Measurements from ENCODE around the gene CDH2. TPM values are rescaled to one million over a fixed set of nuclear protein-coding genes. Genes with fewer than 3 reads are reported as not detected.

CDH2 gene
- total RNA-seq, 1 experiment from 2014 or later = not detected

DNA sequence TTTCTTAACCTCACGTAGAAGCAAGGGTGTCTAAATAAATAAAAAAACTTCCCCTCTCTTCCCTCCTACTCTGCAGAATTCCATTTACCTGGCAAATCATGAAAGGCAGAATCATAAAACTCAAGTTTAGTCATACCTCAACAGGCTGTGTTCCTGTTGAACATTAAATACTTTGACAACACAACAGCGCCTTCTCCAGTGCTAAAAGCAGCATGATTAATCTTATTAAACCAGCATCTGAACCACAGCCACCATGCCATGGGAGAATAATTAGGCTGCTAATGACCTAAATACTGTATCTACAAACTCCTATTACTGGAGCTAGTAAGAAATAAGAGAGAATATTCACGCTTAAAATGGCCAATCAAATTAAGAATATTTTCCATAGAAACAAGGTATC is 68.1 kb downstream of the CDH2 start:
- peak; percentile 77 for DNase-seq (ENCODE audit: low spot score)
- in situ Hi-C loops (cut with HindIII; ENCODE audit: low sequenced_read_pairs) = no loop called here

DNA sequence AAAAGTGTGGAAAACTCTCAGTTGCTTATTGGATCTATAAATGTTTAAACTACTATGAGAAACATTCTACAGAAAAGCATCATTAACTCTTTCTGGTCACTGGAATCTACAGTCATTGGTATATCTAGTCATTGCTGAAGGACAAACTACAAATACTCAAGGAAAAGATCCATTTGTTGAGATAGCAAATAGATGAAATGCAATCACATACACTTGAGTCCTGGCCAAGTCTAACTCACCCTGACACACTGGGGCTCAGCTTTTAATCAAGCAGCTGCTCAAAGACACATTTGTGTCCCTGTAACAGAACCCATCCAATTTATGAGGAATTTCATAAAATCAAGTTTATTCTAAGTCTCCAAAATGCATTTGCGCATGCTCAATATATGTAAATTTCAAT is 68.7 kb downstream of the CDH2 start:
- in situ Hi-C loops (cut with HindIII; ENCODE audit: low sequenced_read_pairs) = no loop called here
- peak; percentile 47 for DNase-seq (ENCODE audit: low spot score)

DNA sequence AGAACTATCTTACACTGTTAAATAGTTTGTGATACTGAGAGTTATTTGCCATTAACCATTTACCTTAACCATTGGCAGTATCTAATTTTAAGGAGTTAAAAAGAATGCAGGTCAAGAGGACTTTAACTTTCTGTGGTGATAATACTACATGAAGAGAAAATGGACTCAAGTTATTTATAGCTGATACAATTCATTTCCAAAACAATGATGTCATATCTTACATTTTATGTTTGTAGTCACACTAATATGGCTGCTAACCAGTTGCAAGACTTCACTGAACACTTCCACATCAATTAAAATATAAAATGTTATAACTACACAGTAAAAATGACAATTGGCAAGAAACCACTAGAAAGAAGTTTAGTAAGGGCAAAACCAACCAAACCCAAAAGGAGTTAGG is 77.7 kb downstream of the CDH2 start:
- in situ Hi-C loops (cut with HindIII; ENCODE audit: low sequenced_read_pairs) = no loop called here

DNA sequence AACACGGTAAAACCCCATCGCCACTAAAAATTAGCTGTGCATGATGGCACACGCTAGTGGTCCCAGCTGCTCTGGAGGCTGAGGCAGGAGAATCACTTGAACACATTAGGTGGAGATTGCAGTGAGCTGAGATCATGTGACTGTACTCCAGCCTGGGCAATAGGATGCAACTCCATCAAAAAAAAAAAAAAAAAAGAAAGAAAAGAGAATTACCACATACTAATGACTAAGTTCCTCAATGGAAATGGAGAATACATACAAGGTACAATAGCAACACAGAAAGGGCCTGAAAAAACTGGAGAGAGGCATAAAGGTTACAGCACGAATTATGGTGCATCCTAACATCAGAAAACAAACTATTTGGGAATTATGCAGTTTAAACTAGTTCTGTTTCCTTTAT is 81.3 kb downstream of the CDH2 start:
- in situ Hi-C loops (cut with HindIII; ENCODE audit: low sequenced_read_pairs) = no loop called here

More for the DNA sequence above, 77.7 kb downstream of the CDH2 start:
- DNase-seq (ENCODE audit: low spot score) = no peak

DNA sequence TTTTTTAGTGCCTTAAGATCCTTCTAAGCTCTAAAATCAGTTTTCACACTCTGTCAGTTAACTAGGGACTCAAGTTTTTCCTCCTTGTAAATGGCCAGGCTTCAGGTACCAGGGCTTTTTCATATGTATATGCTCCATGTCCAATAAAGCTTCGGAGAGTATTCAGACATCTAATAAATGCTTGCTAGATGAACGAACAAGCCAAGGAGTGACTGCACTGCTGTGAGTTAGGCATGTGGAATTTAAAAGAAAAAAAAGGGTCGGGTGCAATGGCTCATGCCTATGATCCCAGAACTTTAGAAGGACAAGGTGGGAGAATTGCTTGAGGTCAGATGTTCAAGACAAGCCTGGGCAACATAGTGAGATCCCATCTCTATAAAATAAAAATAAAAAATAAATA is 81.9 kb downstream of the CDH2 start:
- in situ Hi-C loops (cut with HindIII; ENCODE audit: low sequenced_read_pairs) = no loop called here
- no peak for DNase-seq (ENCODE audit: low spot score)

More for the DNA sequence above, 81.3 kb downstream of the CDH2 start:
- DNase-seq (ENCODE audit: low spot score) = no peak

DNA sequence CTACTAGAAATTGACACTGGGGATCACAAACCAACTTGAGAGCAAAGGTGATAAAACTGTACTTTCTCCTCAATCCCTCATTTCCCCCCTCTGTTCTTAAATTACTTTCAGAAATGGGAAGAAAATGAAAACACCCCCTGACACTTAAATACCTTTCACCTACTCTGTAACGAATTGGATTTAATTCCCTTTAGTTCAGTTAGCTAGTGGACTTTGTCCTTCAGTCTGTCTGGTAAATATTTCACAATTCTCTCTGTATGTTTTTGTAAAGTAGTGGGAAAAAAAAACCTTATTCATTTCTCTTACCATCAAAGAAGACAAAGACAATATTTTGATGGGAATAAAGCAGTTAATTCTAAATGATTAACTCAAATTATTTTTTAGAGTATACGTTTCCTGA is 85.7 kb downstream of the CDH2 start:
- in situ Hi-C loops (cut with HindIII; ENCODE audit: low sequenced_read_pairs) = no loop called here
- DNase-seq (ENCODE audit: low spot score) = no peak

DNA sequence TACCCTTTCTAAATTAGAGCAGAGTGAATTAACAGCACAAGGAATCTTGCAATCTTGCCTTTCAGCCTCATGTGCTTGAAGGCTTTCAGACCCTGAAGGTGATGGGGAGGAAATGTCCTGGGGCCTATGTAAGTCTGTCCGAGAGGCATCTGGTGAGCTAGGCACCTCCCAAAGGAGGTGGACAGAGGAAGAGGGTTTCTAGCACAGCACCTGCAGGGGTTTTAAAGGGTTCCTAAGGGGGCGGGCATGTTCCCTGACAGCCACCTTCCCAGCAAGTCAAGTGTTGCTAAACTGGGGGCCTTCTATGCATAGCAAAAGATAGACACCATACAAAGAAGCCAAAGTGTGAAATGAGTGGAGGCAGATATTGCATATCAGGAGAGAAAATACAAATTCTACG is 88.5 kb downstream of the CDH2 start:
- in situ Hi-C loops (cut with HindIII; ENCODE audit: low sequenced_read_pairs) = no loop called here
- no peak for DNase-seq (ENCODE audit: low spot score)

DNA sequence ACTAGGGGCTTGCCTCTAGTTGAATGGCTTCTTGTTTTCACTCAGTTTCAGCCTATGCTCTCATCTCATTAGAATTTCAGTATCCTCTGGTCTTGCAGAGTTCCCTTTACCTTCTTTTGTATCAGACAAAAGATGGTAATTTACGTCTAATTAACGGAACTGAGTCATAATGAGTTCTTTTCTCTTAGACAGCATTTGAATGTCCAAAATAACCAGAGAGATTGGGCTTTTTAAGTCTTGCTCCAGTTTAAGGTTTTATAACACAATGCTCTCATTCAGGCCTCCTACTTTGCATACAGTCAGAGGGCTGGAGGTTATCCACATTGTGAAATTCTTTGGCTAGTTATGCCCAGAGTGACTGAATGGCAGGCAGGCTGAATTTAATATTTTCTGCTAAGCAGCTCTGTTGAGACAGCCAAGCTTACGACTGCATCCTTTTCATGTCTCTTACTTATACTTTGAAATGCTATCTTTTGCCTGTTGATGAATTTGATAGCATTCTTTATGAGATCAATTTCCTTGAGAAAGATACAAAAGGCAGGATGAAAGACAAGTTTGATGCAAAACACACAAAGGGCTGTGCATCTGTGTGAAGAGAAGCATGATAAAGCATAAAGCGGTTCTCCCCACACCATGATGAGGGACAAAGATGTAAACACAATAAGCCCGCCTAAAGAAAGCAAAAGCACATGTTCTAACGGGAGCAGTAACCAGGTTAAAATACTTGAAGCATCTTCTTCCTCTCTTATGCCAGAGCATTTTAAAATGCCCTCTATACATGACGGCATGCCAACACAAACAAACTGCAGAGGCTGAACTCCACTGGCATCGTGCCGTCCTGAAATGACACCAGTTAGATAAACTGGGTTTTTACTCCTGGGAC is 90.0 kb downstream of the CDH2 start:
- in situ Hi-C loops (cut with HindIII; ENCODE audit: low sequenced_read_pairs) = no loop called here
- DNase-seq (ENCODE audit: low spot score) = peak; percentile 48

DNA sequence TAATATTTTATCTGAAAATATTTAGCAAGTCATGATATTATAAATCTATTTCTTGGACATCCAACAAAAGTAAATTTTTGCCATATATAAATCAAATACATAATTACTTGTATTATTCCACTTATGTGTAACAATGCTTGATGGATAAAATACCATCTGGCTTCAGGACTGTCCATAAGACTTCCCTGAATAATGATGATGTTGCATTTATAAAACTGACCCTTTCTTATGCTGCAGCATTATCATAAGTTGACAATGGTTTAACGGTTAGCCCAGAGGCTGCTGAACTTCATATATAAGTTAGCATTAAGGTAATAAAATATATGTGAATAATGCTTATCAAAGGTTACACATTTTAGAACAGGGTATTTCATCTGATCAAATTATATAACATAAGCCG is 95.4 kb downstream of the CDH2 start:
- DNase-seq (ENCODE audit: low spot score) = no peak
- in situ Hi-C loops (cut with HindIII; ENCODE audit: low sequenced_read_pairs) = no loop called here

DNA sequence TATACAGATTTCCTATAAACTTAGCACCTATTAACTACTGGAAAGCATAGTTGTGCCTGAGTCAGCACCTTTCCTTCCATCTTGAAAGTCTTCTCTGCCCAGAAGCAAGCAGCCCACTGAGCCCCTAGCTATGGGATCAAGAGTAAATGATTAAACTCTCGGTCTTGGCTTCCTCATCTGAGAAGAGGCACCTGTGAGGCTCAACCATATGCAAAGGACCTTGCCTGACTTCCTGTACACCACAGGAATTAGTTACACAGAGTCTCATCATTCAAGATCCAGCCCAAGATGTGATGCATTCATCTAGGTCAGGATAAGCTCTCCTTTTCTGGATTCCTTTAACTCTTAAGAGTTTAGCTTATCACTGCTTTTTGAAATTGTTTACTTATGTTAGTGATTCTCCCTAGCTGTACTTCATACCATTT is 96.0 kb downstream of the CDH2 start:
- no peak for DNase-seq (ENCODE audit: low spot score)
- in situ Hi-C loops (cut with HindIII; ENCODE audit: low sequenced_read_pairs) = no loop called here

DNA sequence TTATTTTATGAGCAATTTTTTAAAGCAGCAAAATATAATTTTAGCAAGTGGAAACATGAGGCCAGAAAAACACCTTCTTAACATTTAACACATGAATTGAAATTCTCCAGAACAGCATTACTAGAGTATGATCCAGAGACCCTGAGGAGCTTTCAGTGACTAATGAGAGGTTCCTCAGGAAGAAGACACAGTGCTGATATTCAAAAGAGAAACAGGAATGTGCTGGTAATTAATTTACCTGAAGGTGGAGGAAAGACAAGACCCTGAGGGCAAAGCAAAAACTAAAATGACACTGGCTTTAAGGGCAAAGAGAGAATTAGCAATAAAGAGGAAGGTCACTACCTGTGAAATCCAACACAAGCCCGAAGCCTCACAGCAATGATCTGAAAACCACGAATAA is 97.0 kb downstream of the CDH2 start:
- DNase-seq (ENCODE audit: low spot score) = no peak
- in situ Hi-C loops (cut with HindIII; ENCODE audit: low sequenced_read_pairs) = no loop called here

DNA sequence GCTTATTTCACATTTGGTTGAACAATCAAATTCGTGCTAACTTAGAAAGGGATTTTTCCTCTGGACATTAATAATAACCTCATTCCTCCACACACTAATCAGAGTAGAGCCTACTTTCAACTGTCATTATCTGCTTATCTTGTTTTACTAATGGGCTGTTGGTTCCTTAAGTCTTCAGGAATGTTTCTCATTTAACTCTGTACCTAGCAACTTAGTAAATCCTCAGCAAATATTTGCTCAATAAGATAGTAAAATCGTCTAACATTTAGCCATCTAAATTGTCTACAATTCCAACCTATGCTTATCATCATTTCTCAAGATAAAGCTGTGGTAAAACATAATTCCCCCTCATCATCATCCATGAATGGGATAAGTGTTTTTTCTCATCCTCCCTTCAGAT is 98.1 kb downstream of the CDH2 start:
- DNase-seq (ENCODE audit: low spot score) = no peak
- in situ Hi-C loops (cut with HindIII; ENCODE audit: low sequenced_read_pairs) = no loop called here

DNA sequence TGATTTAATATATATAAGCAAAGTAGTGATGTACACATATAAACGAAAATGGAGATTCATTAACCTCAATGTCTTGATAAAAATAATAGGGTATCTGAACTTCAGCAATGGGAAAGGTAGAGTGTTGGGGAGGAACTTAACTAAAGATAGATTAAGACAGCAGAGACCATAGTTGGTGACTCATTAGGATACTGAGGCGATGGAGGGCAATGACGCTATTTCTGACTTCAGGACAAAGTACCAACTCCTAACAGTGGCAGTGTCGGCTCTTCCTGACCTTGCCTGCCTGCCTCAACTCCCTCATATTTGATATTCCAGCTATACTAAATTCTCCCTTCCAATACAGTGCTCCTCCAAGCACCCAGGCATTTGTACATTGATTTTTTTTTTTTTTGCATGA is 98.6 kb downstream of the CDH2 start:
- no peak for DNase-seq (ENCODE audit: low spot score)
- in situ Hi-C loops (cut with HindIII; ENCODE audit: low sequenced_read_pairs) = no loop called here

DNA sequence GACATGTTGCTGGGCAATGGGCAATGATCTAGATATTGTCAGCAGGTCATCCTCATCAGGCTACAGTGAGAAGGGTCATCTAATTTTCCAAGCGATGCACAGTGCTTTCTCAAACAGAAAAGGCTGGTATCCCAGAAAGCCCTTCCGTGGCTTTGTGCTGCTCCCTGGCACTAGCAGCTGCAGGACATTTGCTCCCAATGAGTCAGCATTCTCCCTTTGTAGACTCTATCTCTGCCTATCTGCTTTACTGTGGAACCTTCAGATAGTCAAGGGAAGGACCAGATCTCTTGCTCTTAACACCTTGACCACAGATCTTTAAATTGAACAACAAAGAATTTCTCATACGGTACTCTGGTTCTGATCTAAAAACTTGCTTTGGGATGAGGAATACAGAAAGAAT is 101.4 kb downstream of the CDH2 start:
- no peak for DNase-seq (ENCODE audit: low spot score)
- in situ Hi-C loops (cut with HindIII; ENCODE audit: low sequenced_read_pairs) = no loop called here

DNA sequence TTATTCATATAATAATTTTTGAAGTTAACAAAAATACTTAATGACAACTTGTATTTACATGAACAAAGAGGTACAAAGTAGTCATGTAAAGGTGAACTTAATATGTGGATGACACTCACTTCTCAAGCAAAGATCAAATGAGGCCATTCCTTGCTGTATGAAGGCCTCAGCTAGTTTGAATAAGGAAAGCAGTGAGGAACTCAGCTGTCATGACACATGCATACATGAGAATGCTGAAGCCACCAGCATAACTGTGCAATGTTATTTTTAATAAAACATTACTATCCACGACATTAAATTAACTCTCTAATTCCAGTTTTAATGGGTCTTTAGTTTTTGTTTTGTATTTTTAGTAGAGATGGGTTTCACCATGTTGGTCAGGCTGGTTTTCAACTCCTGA is 102.9 kb downstream of the CDH2 start:
- in situ Hi-C loops (cut with HindIII; ENCODE audit: low sequenced_read_pairs) = no loop called here
- DNase-seq (ENCODE audit: low spot score) = no peak

DNA sequence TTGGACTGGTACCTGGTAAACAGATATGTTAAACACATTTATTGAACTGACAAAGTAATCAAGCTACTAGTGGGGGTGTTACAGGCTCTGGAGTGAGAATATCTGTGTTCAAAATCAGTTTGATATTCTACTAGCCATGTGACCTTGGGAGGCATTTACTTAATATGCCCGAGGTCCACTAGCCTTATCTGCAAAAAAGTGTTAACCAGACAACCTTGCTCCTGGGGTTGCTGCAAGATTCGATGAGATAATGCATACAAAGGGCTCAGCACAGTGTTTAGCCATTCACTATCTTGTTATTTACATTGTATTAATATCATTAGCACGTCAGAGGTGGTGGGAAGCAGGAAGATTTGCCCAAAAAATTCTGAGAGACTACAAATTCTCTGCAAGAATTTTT is 103.3 kb downstream of the CDH2 start:
- no peak for DNase-seq (ENCODE audit: low spot score)
- in situ Hi-C loops (cut with HindIII; ENCODE audit: low sequenced_read_pairs) = no loop called here

DNA sequence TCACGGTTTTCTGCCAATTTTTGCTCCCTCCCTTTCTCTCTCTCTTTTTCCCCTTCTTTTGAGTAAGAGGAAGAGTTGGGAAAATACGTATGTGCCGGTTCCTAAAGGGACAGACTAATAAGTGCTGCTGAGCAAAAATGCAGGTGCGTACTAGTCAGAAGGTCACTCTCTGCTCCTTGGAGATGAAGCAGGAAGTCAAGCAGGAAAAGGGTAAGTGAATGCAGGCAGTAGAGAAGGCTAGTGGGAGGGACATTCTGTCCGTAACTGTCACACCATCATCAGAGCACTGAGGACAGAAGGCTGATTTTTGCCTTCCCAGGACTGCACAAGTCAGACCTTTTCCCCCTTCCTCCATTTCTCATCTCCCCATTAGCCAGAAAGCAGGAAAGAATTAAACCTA is 105.7 kb downstream of the CDH2 start:
- DNase-seq (ENCODE audit: low spot score) = peak; percentile 37

DNA sequence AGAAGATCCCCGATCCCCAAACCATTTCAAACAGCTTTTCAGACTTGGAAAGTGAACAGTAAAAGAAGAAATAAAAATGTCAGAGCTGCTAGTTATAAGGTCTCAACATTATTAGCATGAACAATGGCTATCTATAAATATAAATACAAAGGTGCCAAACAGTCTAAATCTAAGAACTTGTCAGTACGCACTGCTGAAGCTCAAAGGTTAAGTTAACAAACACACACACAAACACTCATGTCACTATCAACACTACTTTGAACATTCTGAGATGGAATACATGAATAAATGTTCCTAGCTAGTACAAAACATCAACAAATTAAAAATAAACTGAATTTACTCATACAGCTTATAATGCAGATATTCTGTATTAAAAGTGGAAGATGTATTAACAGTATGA is 108.7 kb downstream of the CDH2 start:
- no peak for DNase-seq (ENCODE audit: low spot score)
- in situ Hi-C loops (cut with HindIII; ENCODE audit: low sequenced_read_pairs) = no loop called here

More for the DNA sequence above, 105.7 kb downstream of the CDH2 start:
- in situ Hi-C loops (cut with HindIII; ENCODE audit: low sequenced_read_pairs) = no loop called here

DNA sequence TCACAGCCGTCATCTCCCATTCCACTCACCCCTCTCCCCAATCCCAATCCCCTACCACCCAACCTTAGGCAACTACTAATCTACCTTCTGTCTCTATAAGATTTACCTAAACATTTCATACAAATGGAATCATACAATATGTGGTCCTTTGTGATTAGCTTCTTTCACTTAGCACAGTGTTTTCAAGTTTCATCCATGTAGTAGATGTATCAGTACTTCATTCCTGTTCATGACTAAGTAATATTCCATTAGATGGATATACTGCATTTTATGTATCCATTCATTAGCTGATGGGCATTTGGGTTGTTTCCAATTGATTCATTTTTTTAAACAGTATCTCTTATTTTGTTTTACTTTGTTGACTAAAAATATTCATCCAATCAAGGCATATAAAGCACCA is 109.6 kb downstream of the CDH2 start:
- in situ Hi-C loops (cut with HindIII; ENCODE audit: low sequenced_read_pairs) = no loop called here
- no peak for DNase-seq (ENCODE audit: low spot score)

DNA sequence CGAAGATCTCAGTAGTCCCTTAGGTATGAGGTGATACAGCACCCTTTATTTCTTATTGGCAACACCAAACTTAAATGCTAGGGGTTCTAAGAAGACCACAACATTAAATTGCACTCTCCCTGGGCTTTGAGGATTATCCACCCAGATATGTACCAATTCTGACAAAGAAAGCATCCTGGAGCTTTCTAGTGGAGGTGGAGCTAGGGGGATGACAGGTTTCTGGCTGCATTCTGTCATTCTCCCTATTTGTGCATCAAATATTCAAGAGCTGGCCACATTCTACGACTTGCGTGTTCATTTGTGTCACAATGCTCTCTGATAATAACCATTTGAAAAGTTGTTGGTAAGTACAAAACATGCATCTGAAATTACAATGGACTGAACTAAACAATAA is 111.1 kb downstream of the CDH2 start:
- no peak for DNase-seq (ENCODE audit: low spot score)
- in situ Hi-C loops (cut with HindIII; ENCODE audit: low sequenced_read_pairs) = no loop called here

DNA sequence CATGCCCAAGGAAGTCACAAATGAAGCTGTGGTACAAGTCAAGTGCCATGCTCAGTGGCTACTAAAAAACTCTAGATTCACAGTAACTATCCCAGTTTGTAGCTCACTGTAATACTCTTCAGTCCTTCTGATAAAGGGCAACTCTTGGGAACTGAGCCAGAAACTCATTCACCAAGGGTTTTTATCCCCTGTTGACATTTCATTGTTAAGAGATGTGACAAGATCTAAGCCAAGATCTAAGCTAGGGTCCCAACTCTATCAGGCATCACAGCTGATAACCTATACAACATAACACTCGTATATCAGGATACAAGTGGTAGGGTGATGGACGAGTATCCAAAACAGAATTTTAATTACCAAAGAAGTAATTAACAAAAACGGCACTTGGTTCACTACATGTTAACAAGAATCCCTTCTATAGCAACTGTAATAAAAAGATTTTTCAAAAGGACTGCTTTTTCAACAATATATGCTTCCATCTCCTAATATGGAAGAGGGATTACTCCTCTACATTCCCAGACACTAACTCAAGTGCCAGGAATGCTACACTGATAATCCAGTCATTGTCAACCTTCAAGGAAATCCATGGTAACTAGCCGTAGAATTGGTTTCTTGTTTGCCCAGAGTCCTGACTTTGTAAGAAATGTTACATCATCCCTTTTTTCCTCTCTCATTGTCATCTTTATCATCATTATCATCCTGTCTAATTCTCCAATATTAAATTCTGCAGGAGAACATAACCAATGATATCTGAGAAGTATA is 111.7 kb downstream of the CDH2 start:
- in situ Hi-C loops (cut with HindIII; ENCODE audit: low sequenced_read_pairs) = no loop called here
- no peak for DNase-seq (ENCODE audit: low spot score)
